NCI-H69 (cell line): ENCODE data around the gene ZBTB9.

Source experiments
- DNase-seq: peaks from one replicate; lab custom pipeline; 2025; lab: John Stamatoyannopoulos, UW

Gene ZBTB9

DNA sequence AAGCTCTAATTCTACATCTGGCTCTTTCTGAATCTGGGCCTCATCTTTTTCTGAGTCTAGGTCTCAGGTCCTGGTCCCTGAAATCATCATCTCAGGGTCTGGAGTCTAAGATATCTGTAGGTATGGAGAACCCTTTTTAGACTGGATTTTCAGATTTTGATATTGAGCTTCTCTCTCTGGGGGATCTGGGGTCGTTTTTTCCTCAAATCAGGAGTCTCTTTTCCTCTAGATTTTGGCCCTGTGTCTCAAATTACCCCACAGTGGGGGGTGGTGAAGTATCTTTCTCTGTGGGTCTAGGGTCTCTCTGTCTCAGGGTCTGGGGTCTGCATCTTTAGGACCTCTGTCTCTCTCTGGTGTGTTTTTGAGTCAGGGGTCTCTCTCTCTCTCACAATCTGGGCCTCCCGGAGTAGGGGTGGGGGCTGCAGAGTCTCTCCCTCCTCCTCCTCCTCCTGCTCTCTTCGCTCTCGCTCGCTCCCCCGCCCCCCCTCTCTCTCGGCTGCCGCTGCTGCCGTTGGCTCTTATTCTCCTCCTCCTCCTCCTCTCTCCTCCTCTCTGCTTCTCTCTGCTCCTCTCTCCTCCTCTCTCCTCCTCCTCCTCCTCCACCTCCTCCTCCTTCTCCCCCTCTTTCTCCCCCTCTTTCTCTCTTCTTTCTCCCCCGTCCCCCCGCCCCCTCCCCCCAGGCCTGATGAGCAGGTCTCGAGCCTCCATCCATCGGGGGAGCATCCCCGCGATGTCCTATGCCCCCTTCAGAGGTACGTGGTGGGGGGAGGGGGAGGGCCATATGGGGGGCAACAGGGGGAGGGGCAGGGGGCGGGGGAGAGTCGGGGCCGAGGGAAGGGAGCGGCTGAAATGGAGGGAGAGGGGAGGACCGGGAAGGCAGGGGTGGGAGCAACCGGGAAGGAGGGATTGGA lies 34.5 kb upstream of the ZBTB9 start, which contains the start of gene SYNGAP1:
TSS of gene SYNGAP1 (plus strand) at position 486 of the 911 bp plus-strand sequence. CDS start at position 686, 200 bp downstream.
- DNase-seq, result peak; percentile 89

DNA sequence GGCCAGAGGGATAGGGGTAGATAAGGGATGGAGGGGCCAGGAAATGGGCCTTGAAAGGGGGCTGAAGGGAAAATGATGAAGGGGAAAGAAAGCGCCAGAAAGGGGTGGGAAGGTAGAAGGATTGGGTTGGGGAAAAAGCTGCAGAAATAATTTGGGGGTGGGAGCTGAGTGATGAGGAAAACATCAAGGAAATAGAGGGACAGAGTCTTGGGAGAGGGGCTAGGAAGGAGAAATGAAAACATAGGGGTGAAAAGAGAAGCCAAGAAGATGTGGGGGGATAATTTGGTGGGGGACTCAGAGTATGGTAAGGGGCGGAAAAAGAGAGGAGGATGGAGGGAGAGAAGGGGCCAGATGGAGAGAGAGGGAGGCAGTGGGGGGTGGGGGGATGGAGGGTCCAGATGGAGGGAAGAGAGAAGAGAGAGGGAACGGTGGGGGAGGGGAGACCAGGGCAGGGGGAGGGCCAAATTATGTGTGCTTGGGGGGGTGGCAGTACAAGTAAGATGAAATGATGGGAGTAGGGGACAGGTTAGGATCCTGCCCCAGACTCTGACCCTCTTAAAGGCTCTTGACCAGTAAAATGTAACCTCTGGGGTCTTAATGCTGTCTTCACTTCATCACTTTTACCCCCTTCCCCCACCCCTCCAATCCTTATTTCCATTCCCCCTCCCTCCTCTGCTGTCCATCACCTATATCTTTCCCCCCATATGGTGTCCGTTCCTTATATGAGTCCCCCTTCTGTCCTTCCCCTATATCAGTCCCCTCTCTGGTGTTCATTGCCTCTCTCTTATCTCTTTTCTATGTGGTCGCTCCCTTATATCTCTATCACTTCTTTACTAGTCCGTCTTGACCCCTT lies 33.7 kb upstream of the ZBTB9 start:
- DNase-seq, result peak; percentile 69

DNA sequence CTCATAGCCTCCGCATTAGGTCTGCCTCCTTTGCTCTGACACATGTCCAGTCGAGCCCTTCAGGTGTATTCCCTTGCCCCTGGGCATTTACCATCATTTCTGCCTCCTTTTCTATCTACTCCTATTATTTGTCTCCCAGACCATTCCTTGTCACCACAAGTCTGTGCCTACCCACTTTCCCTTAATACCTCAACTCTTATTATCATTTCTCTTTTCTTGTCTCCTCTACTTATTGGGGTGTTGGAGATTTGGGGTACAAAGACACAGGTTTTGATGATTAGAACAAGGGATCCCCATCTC lies 33.1 kb upstream of the ZBTB9 start:
- no peak for DNase-seq

DNA sequence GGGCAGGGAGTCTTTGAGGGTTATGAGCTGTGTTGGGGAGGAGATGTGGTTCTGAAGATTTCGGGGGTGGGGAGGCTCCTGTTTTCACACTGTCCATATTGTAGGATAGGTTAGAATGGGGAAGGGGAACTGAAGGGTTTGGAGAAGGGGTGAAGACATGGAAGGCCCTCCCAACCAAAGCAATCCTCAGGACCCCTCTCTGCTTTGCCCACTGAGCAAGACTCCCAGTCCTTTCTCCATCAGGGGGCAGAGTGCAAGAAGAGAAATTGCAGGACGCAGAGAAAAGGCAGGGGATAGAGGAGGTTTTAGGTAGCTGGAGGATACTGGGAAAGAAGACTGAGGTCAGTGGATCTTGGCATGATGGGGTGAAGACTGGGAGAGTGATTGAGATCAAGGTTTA lies 30.6 kb upstream of the ZBTB9 start:
- DNase-seq, result no peak

DNA sequence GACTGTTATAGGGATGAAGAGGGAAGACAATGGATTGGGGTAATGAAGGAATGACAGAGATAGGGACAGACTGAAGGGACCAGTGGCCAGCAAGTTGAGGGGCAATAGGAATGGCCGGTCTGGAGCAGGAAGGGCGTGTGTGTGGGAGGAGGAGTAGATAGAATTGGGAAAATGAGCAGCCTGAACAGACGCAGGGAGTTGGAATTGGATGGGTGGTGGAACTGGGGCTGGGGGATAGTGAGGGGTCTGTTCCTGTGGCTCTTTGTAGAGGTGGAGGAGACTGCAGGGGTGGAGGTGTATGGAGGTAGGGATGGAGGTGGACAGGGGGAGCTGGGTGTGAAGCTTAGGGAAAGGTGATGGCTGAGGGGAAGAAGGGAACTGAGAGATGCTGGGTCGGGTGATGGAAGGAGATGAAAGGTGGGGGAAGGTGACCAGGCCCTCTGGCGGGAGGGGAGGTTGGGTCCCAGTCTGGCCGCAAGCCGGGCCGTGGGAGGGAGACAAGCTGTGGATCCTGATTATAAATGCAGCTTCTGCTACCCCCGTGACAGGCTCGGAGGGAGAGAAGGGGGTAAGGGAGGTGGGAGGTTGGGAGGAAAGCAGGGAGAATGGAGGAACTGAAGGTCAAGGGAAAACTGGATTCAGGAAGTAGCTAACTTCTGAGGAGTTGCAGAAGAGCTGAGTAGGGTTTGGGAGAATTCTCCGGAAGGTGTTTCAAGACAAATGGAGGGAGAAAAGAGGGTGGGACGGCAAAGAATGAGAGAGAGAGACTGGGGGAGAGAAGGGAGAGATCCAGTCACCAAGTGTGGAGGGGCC lies 29.3 kb upstream of the ZBTB9 start:
- DNase-seq, result no peak

DNA sequence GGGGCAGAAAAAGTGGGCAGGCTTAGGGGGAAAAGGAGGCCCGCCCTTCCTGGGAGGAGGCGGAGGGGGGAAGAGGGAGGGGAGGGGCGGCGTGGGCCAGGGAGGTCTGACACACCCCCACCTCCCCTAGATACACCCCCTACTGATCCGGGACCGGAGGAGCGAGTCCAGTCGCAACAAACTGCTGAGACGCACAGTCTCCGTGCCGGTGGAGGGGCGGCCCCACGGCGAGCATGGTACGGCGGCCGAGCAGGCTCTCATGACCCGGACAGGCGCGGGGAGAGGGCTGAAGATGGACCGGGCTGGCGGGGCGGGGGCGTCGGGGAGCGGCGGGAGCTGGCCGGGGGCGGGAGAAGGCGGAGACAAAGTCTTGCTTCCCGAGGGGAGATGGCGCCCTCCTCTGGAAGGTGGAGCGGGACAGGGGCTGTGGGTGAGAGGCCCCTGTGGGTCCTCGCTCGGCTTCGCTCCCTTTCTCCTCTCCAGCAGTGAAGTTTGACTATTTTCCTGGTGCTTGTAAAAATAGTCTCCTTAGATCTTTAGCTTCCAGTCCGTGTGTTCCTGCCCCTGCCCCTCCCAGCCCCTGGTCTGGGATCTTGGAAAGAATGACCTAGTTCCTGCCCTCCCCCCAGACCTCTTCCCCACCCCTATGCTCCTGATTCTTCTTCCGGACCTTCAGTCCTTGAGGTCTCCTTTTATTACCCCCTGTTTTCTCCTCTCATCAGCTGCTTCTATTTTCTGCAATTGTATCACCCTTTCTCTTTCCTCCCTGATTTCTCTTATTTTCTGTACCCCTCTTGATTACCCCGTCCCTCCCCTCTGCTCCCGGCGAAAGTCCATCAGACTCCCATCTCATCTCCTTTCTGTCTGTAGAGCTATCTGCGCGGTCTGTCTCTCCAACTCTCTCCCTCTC lies 28.5 kb upstream of the ZBTB9 start:
- peak; percentile 96 for DNase-seq

DNA sequence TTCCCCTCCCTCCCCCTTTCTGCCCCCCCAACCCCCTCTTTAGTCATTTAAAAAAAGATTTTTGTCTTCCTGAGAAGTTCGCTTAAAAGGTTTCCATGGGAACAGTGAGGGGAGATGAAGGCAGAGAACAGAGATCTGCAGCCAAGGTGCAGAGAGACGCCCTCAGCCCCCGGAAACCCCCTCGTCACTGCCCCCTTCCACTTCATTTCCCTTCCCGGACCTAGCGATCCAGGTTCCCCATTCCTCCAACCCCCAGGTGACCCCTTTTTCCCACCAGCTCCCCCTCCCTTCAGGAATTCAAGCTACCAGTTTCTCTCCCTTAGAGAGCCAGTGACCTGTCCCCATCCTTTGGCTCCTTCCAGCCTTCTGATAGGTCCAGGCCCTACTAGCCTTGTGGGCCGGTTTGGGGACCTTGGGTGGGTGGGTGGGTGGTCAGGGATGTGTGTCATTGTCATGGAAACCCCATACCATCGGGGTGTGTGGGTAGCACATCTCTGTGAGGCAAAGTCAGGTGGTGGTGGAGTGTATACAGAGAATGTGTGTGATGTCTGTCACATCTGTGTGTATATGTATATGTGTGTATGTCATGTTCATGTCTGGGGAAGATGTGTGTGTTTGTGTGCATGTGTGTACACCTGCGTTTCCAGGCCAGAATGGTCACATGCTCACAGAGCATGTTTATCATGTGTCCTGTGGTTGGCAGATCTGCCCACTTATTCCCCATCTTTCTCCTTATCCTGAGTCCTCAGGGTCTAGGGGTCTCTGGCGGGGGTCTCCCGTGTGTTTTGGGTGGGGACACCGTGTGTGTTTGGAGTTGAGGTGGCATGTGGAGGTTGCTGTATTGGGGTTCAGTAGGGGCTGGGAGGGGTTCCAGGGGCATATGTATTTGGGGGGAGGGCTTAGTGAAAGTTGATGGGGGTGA lies 27.5 kb upstream of the ZBTB9 start:
- DNase-seq, result peak; percentile 43

DNA sequence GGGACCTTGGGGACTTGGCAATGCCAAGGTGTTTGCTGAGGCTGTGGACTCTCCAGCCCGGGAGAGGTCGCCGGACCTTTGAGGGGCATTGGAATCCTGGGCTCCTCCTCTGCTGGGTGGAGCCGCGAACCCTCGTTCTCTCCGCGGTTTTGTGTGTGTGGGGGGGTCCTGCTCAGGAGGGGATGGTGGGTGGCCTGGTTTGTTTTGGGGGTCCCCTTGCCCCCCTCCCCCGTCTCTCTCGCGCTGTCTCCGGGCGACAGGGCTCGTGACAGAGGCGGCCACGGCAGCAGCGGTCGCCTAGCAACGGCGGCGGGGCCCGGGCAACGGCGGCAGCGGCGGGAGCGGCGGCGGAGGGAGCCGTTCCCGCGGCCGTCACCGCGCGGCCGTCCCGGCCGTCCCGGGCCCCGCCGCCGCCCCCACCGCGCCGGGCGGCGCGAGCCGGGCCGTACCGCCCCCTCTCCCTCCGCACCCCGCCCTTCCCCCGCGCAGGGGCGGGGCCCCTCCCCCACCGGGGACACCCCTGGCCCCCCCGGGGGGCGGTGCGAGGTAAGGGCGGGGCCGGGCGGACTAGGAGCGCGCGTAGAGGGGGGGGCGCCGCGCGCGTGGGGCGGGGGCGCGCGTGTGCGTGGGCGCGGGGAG lies 26.7 kb upstream of the ZBTB9 start:
- peak; percentile 80 for DNase-seq

DNA sequence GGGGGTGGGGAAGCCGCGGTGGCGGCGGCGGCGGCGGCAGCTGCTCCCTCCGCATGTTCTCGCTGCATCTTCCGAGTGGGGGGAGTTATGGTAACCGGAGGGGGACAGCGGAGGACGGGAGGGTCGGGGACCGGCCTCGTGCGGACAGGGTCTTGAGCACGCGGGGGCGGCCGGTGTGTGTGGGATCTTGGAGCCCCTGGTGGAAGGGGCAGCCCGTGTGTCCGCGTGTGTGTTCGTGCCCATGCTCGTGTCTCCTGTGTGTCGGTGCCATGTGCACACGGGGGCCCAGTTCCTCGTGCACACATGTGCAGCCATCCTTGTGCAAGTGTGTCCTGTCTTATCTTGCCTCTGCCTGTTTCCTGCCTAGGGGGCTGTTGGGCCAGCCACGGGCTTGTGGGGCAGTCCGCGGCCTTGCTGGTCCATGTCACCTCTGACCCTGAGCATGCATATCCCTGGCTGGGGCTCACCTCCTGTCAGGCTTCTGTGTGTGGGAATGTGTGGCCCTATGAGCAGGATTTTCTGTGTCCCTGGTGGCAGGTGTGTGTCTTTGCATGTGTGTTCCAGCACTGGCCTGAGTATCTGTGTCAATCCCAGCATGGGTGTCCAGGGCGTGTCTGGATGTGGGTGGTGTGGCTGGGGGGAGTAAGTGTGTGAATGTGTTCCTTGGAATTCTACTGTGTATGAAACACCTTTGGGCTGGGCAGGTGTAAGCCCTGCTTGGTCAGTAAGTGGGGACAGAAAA lies 26.0 kb upstream of the ZBTB9 start:
- DNase-seq, result peak; percentile 69

DNA sequence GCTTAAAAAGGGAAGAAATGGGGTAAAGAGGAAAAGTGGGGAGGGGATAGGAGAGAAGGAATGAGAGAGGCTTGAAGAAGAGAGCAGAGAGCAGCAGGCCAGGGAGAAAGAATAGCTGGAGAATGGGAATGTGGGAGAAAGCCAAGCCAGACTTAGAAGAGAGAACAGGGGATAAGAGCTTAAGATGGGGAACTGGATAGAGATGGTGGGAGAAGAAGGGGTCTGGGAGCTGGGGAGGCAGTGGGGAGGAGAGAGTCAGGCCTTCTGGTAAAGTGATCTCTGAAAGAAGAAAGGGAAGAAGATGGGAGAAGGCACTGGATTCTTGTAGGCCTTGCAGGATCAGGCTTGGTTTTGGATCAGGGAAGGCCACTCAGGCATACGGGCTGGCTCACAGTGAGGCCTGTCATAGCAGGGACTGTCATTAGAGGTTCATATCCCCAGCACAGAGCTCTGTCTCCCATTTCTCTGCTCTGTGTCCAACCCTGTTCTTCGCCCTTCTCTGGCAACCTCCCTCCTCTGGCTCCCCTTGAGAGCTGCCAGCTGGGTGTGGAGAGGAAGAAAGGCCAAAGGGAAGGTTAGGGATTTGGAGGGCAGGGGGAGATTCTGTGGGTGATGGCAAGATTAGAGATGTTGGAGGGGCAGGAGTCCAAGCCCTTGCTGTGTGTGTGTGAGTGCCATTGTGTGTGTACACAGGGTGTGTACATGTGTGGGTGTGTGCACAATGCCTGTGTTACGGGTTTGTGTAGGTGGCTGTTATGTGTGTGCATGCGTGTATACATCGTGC lies 25.2 kb upstream of the ZBTB9 start:
- no peak for DNase-seq

DNA sequence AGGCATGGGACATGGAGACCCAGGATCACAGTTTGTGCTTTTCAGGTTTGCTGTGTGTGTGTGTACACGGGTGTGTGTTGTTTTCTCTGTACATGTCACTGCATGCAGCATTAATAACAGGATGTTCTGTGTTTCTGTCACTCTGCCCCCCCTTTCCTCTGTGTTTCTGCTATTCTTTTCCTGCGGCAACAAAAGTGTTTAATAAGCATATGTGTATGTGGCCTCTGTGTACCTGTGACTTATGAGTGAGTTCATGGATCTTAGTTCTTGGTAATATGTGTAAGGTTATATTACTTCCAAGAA lies 24.7 kb upstream of the ZBTB9 start:
- no peak for DNase-seq

DNA sequence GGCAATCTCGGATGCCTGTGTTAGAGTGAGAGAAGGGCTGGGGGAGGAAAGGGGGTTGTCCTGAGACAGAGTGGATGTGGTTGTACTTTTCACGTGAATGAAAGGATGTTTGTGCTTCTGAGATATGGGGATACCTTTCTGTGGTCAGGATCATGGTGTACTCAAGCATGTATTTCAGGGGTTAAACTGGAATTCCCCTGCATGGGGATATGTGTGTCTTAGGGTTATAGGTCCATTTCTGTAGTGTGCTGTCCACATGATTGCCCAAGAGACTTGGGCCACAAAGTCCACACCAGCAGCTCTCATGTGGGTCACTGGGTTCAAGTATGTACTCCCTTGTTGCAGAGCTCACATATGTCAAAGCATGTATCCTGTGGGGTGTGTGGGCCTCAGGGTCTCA lies 24.0 kb upstream of the ZBTB9 start:
- DNase-seq, result no peak

DNA sequence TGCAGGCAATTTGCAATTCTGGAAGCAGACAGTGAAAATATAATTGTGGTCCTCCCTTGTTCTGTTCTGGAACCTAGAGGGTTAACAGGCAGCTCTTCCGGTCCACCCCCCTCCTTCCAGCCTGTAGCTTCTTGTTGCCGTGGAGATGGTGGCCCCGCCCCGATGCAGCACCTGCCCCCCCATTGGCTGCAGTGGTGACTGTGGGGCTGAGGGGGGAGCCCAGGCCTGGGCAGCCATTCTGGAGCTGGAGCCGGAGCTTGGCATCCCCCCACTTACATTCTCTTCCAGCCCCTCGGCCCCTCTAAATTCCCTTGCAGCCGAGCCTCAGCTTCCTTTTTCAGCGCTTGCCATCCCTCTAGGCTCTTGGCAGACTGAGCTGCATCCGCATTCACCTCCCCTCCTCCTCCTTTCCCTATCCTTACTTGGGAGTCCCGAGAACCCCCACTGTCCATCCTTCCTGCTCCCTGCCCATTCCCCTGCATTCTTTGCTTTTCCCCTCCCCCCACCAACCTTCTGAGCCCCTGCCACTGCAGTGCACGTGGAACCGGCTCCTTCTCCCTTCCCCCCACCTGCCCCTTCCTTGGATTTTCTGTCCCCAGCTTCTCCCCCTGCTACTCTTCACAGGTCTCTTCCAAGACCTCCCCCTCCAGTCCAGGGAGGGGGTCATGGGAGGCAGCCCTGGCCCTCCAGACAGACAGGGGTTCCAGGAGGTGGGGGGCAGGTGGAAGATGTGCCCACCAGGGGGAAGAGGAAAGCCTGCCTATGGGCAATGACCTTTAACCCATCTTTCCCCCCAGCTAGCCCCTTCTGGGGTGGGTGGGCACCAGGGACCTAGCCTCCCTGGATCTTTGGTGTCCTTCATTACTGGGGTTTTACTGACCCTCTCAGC lies 23.1 kb upstream of the ZBTB9 start:
- DNase-seq, result peak; percentile 85

DNA sequence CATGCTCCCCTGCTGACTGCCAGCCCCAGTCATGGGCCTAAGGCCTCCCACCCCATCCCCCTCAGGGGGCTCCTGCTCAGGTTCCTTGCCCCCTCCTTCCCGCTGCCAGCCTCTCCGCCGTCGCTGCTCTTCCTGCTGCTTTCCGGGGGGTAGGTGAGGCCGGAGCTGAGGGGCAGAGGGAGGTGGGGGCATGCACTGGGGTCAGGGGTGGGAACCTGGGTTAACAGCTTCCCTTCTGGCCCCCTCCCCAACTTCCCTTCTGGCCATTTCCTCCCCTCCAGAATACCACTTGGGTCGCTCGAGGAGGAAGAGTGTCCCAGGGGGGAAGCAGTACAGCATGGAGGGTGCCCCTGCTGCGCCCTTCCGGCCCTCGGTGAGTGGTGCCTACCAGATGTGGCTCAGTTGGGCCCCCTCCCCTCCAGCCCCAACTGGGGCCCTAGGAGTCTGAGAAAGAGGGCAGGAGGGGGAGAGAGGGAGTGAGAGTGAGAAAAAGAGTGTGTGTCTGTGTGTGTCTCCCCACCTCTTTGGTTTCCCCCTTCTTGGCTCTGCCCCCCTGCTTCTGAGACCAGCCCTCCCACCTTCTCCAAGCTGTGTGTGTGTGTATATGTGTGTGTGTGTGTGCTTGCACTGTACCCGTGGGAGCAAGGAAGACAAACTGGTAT lies 22.4 kb upstream of the ZBTB9 start:
- DNase-seq, result no peak

DNA sequence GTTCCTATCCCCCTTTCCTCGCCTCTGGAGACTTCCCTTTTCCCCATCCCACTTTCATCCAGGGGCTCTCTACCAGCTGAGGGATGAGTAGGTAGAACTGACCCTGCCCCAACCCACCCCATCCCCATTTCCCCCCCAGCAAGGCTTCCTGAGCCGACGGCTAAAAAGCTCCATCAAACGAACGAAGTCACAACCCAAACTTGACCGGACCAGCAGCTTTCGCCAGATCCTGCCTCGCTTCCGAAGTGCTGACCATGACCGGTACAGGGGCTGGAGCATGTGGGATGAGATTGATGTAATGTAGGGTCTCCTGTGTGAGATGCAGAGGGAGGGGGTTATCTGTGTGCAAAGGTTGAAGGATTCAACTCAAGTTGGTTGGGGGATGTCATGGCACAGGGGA lies 21.8 kb upstream of the ZBTB9 start:
- DNase-seq, result no peak

DNA sequence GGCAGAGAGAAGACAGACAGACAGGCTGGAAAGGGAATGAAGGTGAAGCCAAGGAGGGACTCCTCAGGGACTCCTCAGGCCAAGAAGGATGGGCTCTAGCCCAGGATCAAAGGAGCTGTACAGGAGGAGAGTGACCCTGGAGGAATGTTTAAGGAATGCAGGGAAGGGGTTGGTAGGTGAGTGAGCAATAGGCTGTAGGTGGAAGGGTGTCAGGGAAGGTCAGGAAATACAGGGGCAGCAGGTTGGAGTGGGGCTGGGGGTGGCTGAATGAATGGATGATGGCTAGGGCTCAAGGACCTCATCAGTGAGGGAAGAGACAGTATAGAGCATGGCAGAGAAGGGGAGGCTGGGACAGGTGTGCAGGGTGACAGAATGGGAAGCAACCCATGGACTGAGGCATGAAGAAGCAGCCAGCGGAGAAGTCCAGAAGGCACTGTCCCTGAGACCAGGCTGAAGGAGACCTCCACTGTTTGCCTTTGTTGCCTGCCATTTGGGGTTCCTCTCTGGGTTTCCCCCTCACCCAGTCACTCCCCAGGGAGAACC lies 21.3 kb upstream of the ZBTB9 start:
- no peak for DNase-seq
